SK-N-SH (cell line): Measurements from ENCODE around the gene ATP8B1. TPM values are rescaled to one million over a fixed set of nuclear protein-coding genes. Genes with fewer than 3 reads are reported as not detected.

Source experiments
- CTCF ChIA-PET: fragments of 300-600, 350-600 bp; formaldehyde crosslinking; extraction: SDS; loops from one replicate; lab custom pipeline; 2021; lab: Yijun Ruan, JAX
- POLR2A ChIA-PET: fragments of 350-600 bp; sonication (Branson Sonifier 250); formaldehyde crosslinking; extraction: SDS; loops from one replicate; lab custom pipeline; 2020; ENCODE audit warnings: antibody characterized with exemption, inconsistent platforms; lab: Yijun Ruan, JAX
- DNase-seq: peaks from one replicate; pipeline ENCODE4 v3.0.0; 2012
- H2AFZ ChIP-seq: fragments of 200-600 bp; sonication (generic); 2 replicates; pipeline ENCODE4 v1.8.1; 2016; ENCODE audit warnings: antibody characterized with exemption, mild to moderate bottlenecking, low read depth
- H3F3A ChIP-seq: fragments of 200-600 bp; sonication (generic); replicated peaks from 2 replicates; pipeline ENCODE3; 2016; ENCODE audit warnings: antibody characterized with exemption, mild to moderate bottlenecking; ENCODE audit not compliant: insufficient read depth
- H3K27ac ChIP-seq, 2 experiments: fragments of 200-500 bp in 1 of 2; fragments of 200-600 bp in 1 of 2; sonication (Bioruptor generic) in 1 of 2; sonication (generic), shearing (Covaris generic) in 1 of 2; 2 replicates each; pipeline versions ENCODE4 v1.5.1 to v1.6.1; 2014 to 2016; ENCODE audit warnings: low read depth in 2 of 2, inconsistent platforms in 1 of 2, low read length in 1 of 2, mild to moderate bottlenecking in 1 of 2, mixed read lengths in 1 of 2
- H3K27me3 ChIP-seq: fragments of 200-600 bp; sonication (generic), shearing (Covaris generic); 2 replicates; pipeline ENCODE4 v1.6.1; 2016; ENCODE audit warnings: mixed run types; ENCODE audit not compliant: insufficient read depth
- H3K36me3 ChIP-seq, 2 experiments: fragments of 200-500 bp in 1 of 2; fragments of 200-600 bp in 1 of 2; sonication (Bioruptor generic) in 1 of 2; sonication (generic) in 1 of 2; replicated peaks in 1 of 2; 2 replicates each; pipeline versions ENCODE3 to v1.5.1; 2014 to 2016; ENCODE audit warnings: low read length in 1 of 2, mild to moderate bottlenecking in 1 of 2; ENCODE audit not compliant: insufficient read depth in 2 of 2, control insufficient read depth in 1 of 2
- H3K4me1 ChIP-seq, 2 experiments: fragments of 200-500 bp in 1 of 2; fragments of 200-600 bp in 1 of 2; sonication (Bioruptor generic) in 1 of 2; sonication (generic), shearing (Covaris generic) in 1 of 2; 2 replicates each; pipeline versions ENCODE4 v1.5.1 to v1.6.1; 2014 to 2016; ENCODE audit warnings: low read depth in 1 of 2, low read length in 1 of 2, mixed run types in 1 of 2; ENCODE audit not compliant: insufficient read depth in 2 of 2, control insufficient read depth in 1 of 2
- H3K4me2 ChIP-seq: fragments of 200-600 bp; sonication (generic), shearing (Covaris generic); 2 replicates; pipeline ENCODE4 v1.6.1; 2017; ENCODE audit warnings: mixed run types
- H3K4me3 ChIP-seq, 2 experiments: fragments of 200-500 bp in 1 of 2; fragments of 200-600 bp in 1 of 2; sonication (Bioruptor generic) in 1 of 2; sonication (generic), shearing (Covaris generic) in 1 of 2; 2 replicates each; pipeline versions ENCODE4 v1.5.1 to v1.8.1; 2014 to 2016; ENCODE audit warnings: low read depth in 2 of 2, inconsistent platforms in 1 of 2, low read length in 1 of 2, mild to moderate bottlenecking in 1 of 2, mixed read lengths in 1 of 2, moderate library complexity in 1 of 2
- H3K79me2 ChIP-seq: fragments of 200-600 bp; sonication (generic); 2 replicates; pipeline ENCODE4 v1.8.1; 2017; ENCODE audit warnings: mild to moderate bottlenecking; ENCODE audit not compliant: insufficient read depth
- H3K9ac ChIP-seq: fragments of 200-600 bp; sonication (generic); 2 replicates; pipeline ENCODE4 v1.6.1; 2017; ENCODE audit warnings: mixed run types
- H3K9me2 ChIP-seq: fragments of 200-600 bp; sonication (generic); 2 replicates; pipeline ENCODE4 v1.6.1; 2017; ENCODE audit warnings: mixed run types
- H3K9me3 ChIP-seq: fragments of 200-600 bp; sonication (generic); 2 replicates; pipeline ENCODE4 v1.6.1; 2017; ENCODE audit warnings: mixed run types, mild to moderate bottlenecking, moderate library complexity
- H4K20me1 ChIP-seq: fragments of 200-600 bp; sonication (generic); 2 replicates; pipeline ENCODE4 v1.6.1; 2017; ENCODE audit warnings: mild to moderate bottlenecking, mixed run types; ENCODE audit not compliant: insufficient read depth
- CTCF ChIP-seq: fragments of 200-600 bp; sonication (generic); IDR thresholded peaks from 2 replicates; pipeline ENCODE4 v1.6.1; 2017; ENCODE audit warnings: antibody characterized with exemption, mild to moderate bottlenecking, moderate library complexity
- ELF1 ChIP-seq: IDR thresholded peaks from 2 replicates; pipeline ENCODE4 v1.4.0; 2012
- FOSL2 ChIP-seq: IDR thresholded peaks from 2 replicates; pipeline ENCODE4 v1.4.0; 2012; ENCODE audit warnings: low read depth, mild to moderate bottlenecking, moderate library complexity, borderline replicate concordance
- GABPA ChIP-seq: IDR thresholded peaks from 2 replicates; pipeline ENCODE4 v1.4.0; 2012; ENCODE audit warnings: low read depth, mild to moderate bottlenecking
- NFIC ChIP-seq: IDR thresholded peaks from 2 replicates; pipeline ENCODE4 v1.4.0; 2012; ENCODE audit warnings: borderline replicate concordance
- NRF1 ChIP-seq: IDR thresholded peaks from 2 replicates; pipeline ENCODE4 v1.6.1; 2012; ENCODE audit warnings: low read depth, mild to moderate bottlenecking, low read length
- POLR2AphosphoS5 ChIP-seq: IDR thresholded peaks from 2 replicates; pipeline ENCODE4 v1.6.1; 2012; ENCODE audit warnings: low read depth, low read length
- RAD21 ChIP-seq: IDR thresholded peaks from 2 replicates; pipeline ENCODE4 v1.6.1; 2012; ENCODE audit warnings: mild to moderate bottlenecking, low read length
- RFX5 ChIP-seq: IDR thresholded peaks from 2 replicates; pipeline ENCODE4 v1.6.1; 2012; ENCODE audit warnings: mild to moderate bottlenecking, improper control_type of control experiment, low read length
- TAF1 ChIP-seq: IDR thresholded peaks from 2 replicates; pipeline ENCODE4 v1.6.1; 2012; ENCODE audit warnings: low read depth, mild to moderate bottlenecking, low read length, moderate library complexity, borderline replicate concordance
- TCF12 ChIP-seq: IDR thresholded peaks from 2 replicates; pipeline ENCODE4 v1.4.0; 2012
- ZBTB33 ChIP-seq: IDR thresholded peaks from 2 replicates; pipeline ENCODE4 v1.4.0; 2012; ENCODE audit warnings: low read depth, borderline replicate concordance
- WGBS: methylation state at CpG from one replicate; pipeline ENCODE4 v1.1.6; 2017; ENCODE audit warnings: low lambda C conversion rate; 5-methylcytosine and 5-hydroxymethylcytosine counted together
- polyA plus RNA-seq, 3 experiments: library from polyadenylated mRNA; depleted of rRNA; stranded (reverse); fragments of >200 nt; gene quantifications; 2 replicates each; pipeline ENCODE4 v1.2.3, GENCODE V29; 2012
- TF ChIP-seq, protein P1 (sequence below): fragments of 150-350 bp; IDR thresholded peaks from 2 replicates; pipeline ENCODE4 v1.6.1; 2016; ENCODE audit warnings: mild to moderate bottlenecking, low read depth, low read length

ATP8B1 gene
- polyA plus RNA-seq, 1 of the 3 experiments (the other 2 are of a cell fraction): 43.8 TPM

DNA sequence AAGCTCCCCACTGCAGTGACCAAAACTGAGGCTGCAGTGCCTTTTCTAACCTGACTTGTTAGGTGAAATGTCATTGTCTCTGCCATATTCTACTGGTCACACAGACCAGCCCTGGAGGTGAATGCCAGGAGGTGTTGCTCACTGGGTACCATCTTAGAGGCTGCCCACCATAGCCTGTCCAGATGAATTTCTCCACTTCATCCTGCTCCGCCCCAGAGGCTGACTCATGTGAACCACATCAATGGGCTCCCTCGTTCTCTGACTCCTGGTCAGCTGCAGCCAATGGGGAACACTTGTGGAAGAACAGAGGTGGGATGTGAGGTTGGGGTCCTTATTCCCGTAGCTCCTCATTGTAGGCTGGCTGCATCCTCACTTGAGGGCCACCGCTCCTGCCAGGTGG lies 178.1 kb downstream of the ATP8B1 start:
- WGBS: 75% methylated on average over 3 of the region's 4 CpGs
- Histone ChIP-seq H3K4me3 (no peak overlapping the region), H3K4me2 (no peak overlapping the region), H3K4me1 (peaks cover 7 to 8% of the 10 kb centered on the region in 2 experiments; a peak in 3 of 4 replicates), H3K27me3 (no peaks in the 10 kb centered on the region), H3K9ac (no peak overlapping the region), H2AFZ (no peak overlapping the region), H3K79me2 (peaks cover 16% of the 10 kb centered on the region), H4K20me1 (no peaks in the 10 kb centered on the region), H3F3A (peaks cover 9% of the 10 kb centered on the region), H3K9me3 (no peaks in the 10 kb centered on the region), H3K9me2 (no peaks in the 10 kb centered on the region), H3K36me3 (no peaks in the 10 kb centered on the region), H3K27ac (no peak overlapping the region)
- ChIA-PET CTCF (no interaction called here), POLR2A (interaction anchor here (0.7 kb wide), 1 partner anchor 32 kb away, joined by 3 read pairs; no protein-coding TSS in a partner anchor)
- no peak for DNase-seq
- no peak for TF ChIP-seq RFX5
- TF ChIP-seq FOSL2: peak; percentile 16; the same call in 1 of the 2 replicates
- no peak for TF ChIP-seq NRF1
- TF ChIP-seq TCF12: no peak

DNA sequence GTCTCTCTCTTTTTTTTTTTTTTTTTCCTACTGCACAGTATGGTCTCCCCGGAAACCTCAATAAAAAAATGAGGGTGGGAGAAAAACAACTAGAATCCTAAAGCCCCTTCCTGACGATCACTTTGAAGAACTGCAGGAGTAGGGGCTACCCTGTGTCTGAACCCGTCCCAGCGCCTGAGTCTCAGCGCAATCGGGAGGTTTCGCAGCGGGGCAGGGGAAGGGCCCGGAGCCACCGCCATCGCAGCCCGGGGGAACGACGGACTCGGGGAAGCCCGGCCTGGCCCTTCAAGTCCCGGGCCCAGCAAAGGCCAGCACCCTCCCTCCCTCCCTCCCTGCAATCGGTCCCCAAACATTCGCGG lies 181.9 kb downstream of the ATP8B1 start:
- POLR2A ChIA-PET: interaction anchor here (0.6 to 1.2 kb wide), 3 partner anchors 9 to 907 kb away, joined by 3 to 7 read pairs (median 3); no protein-coding TSS in a partner anchor
- Histone ChIP-seq H3K27me3 (no peaks in the 10 kb centered on the region), H3K9me2 (no peaks in the 10 kb centered on the region), H4K20me1 (peaks cover 4% of the 10 kb centered on the region; the same call in 1 of the 2 replicates), H3K4me3 (peak overlapping the region; percentile 61 to 90), H3K79me2 (peaks cover 53% of the 10 kb centered on the region), H3K27ac (peak overlapping the region; percentile 72 to 73), H3K36me3 (peaks cover 12 to 17% of the 10 kb centered on the region in 2 experiments), H2AFZ (peak overlapping the region; percentile 68; the same call in 1 of the 2 replicates), H3F3A (peaks cover 9% of the 10 kb centered on the region), H3K4me1 (peaks cover 7 to 13% of the 10 kb centered on the region in 2 experiments; a peak in 3 of 4 replicates), H3K9ac (peak overlapping the region; percentile 86), H3K4me2 (peak overlapping the region; percentile 69), H3K9me3 (no peaks in the 10 kb centered on the region)
- CTCF ChIA-PET: interaction anchor here (1.1 to 1.4 kb wide), 2 partner anchors 9 to 40 kb away, joined by 3 read pairs; no protein-coding TSS in a partner anchor
- WGBS: 0% methylated on average over 4 of the region's 20 CpGs
- peak; percentile 60 for DNase-seq
- no peak for TF ChIP-seq ELF1
- no peak for TF ChIP-seq TAF1
- no peak for TF ChIP-seq NFIC
- TF ChIP-seq NRF1: no peak

- H3K4me1 ChIP-seq: peaks cover 7 to 13% of the 10 kb centered on the region in 2 experiments; a peak in 3 of 4 replicates
- WGBS: 97% methylated on average over 3 of the region's 3 CpGs
- CTCF ChIA-PET: interaction anchor here (1.2 to 1.4 kb wide), 2 partner anchors 9 to 39 kb away, joined by 3 read pairs; no protein-coding TSS in a partner anchor
- H3K79me2 ChIP-seq: peaks cover 65% of the 10 kb centered on the region
- peak overlapping the region; percentile 86; the same call in 1 of the 2 replicates for H3K9ac ChIP-seq
- peaks cover 18 to 24% of the 10 kb centered on the region in 2 experiments for H3K36me3 ChIP-seq
- H2AFZ ChIP-seq: no peak overlapping the region
- no peaks in the 10 kb centered on the region for H3K9me2 ChIP-seq
- no peaks in the 10 kb centered on the region for H3K27me3 ChIP-seq
- peaks cover 4% of the 10 kb centered on the region; the same call in 1 of the 2 replicates for H4K20me1 ChIP-seq
- no peak overlapping the region for H3K4me3 ChIP-seq
- TF ChIP-seq CTCF (no peak), FOSL2 (no peak), POLR2AphosphoS5 (no peak), RAD21 (no peak), GABPA (no peak), ZBTB33 (no peak)
- TF ChIP-seq, protein P1, sequence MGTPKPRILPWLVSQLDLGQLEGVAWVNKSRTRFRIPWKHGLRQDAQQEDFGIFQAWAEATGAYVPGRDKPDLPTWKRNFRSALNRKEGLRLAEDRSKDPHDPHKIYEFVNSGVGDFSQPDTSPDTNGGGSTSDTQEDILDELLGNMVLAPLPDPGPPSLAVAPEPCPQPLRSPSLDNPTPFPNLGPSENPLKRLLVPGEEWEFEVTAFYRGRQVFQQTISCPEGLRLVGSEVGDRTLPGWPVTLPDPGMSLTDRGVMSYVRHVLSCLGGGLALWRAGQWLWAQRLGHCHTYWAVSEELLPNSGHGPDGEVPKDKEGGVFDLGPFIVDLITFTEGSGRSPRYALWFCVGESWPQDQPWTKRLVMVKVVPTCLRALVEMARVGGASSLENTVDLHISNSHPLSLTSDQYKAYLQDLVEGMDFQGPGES: no peak
- peak overlapping the region; percentile 69 for H3K4me2 ChIP-seq
- no peak for DNase-seq
- POLR2A ChIA-PET: no interaction called here
- peaks cover 9% of the 10 kb centered on the region for H3F3A ChIP-seq
- no peak overlapping the region for H3K27ac ChIP-seq
- no peaks in the 10 kb centered on the region for H3K9me3 ChIP-seq
These were observed 183.2 kb downstream of the ATP8B1 start for GRCh38 chr18:57619876-57620275.
